BJ (cell line): ENCODE data around the gene NASP. TPM values are rescaled to one million over a fixed set of nuclear protein-coding genes. Genes with fewer than 3 reads are reported as not detected.

Experiments used
- CTCF ChIA-PET: fragments of 350-600 bp; formaldehyde crosslinking; extraction: SDS; loops from one replicate; lab custom pipeline; 2021; ENCODE audit warnings: antibody characterized with exemption, inconsistent platforms; lab: Yijun Ruan, JAX
- POLR2A ChIA-PET: fragments of 300-600 bp; sonication (Branson Sonifier 250); formaldehyde crosslinking; extraction: SDS; loops from one replicate; lab custom pipeline; 2021; ENCODE audit warnings: antibody characterized with exemption; lab: Charles Lee
- DNase-seq: peaks from one replicate; pipeline ENCODE4 v3.0.0-alpha.2; 2011; ENCODE audit warnings: low read depth
- H3K27me3 ChIP-seq: 2 replicates; pipeline ENCODE4 v1.6.0; 2011; ENCODE audit warnings: low read length; ENCODE audit not compliant: control insufficient read depth, insufficient read depth
- H3K36me3 ChIP-seq: 2 replicates; pipeline ENCODE4 v1.5.1; 2011; ENCODE audit warnings: low read length; ENCODE audit not compliant: control insufficient read depth, insufficient read depth
- H3K4me3 ChIP-seq: 2 replicates; pipeline ENCODE4 v1.5.1; 2011; ENCODE audit warnings: low read depth, mild to moderate bottlenecking, control low read depth, low read length
- CTCF ChIP-seq: IDR thresholded peaks from 2 replicates; pipeline ENCODE4 v1.5.1; 2011; ENCODE audit warnings: low read depth, mild to moderate bottlenecking, control low read depth, inconsistent platforms, low read length, moderate library complexity; ENCODE audit not compliant: insufficient read depth
- polyA plus RNA-seq: library from polyadenylated mRNA; depleted of rRNA; stranded (reverse); fragments of >200 nt; gene quantifications from 2 replicates; pipeline ENCODE4 v1.2.3, GENCODE V29; 2011

NASP gene
- polyA plus RNA-seq, 1 experiment, result 43.9 TPM

DNA sequence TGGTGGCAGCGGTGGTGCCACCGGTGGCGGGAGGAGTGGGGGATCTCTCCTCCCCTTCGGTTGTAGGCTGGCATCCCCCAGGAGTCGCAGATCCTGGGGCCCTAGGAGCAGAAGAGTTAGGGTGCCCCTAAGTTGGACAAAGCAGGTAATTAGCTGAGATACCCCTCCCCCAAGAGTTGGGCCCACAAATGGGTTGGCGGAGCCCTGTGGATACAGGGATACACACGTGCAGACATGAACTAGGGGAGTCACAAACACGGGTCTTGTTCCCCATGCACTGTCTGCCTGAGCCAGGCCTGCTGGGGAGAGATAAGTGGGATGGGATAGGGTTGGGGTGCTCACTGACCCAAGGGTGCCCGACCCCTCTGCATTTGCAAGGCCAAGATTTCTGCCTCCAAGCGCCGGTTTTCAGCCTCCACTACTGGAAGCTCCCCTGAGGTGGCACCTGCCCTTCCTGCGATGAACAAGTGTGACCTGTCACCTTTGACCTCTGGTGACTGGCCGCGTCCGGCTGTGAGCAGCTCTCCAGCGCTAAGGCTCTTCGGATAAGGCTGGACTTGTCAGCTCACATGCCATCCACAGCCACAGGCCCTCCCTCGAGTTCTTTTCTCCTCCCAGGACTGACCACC lies 38.2 kb downstream of the NASP start:
- Histone ChIP-seq H3K4me3 (no peak overlapping the region), H3K27me3 (no peaks in the 10 kb centered on the region), H3K36me3 (peaks cover 10% of the 10 kb centered on the region)
- DNase-seq, result no peak
- CTCF ChIA-PET, result interaction anchor here (1.4 kb wide), 1 partner anchor 13 kb away, joined by 3 read pairs; no protein-coding TSS in a partner anchor
- POLR2A ChIA-PET, result no interaction called here
- no peak for TF ChIP-seq CTCF

DNA sequence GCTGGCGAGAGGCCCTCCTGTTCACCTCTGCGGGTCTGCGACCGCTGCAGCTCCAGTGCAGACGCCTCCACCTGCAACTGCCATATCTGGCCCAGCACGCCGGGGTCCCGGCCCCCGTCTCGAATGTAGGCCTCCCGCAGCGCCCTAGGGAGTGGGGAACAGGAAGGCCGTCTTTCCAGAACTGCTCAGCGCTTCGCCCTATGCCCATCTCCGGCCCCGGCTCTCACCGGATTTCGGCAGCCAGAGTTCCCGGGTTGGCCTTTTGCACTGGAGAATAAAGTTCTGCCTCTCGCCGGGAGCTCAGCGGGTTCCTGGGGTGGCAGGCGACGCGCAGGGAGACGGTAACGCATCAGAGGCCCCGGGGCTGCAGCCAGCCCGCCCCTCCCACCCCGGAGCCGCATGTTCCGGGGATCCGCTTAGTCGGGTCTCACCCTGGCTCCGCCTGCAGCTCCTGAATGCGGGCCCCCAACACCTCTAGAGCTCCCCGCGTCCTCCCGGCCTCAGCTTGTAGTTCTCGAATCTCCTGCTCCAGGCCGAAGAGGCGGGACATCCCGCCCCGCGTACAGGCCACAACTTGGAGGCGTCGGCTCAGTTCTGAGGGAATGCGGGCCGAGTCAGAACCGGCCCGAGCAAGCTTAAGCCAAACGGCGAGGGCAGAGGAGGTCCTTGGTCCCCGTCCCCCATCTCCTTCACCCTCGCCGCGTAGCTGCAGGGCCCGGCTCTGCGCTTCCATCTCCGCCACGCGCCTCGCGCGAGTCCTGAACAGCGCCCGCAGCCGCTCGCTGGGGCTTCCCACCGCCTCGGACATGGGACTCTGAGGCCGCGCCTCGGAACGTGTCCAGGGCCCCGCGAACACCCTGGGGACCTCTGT lies 38.9 kb downstream of the NASP start:
- H3K27me3 ChIP-seq, result no peaks in the 10 kb centered on the region
- no peak for TF ChIP-seq CTCF
- H3K36me3 ChIP-seq, result peaks cover 7% of the 10 kb centered on the region
- no peak overlapping the region for H3K4me3 ChIP-seq
- ChIA-PET CTCF (interaction anchor here (1.4 kb wide), 1 partner anchor 14 kb away, joined by 3 read pairs; no protein-coding TSS in a partner anchor), POLR2A (no interaction called here)
- DNase-seq, result no peak

- Histone ChIP-seq H3K36me3 (peaks cover 10% of the 10 kb centered on the region), H3K27me3 (no peaks in the 10 kb centered on the region), H3K4me3 (no peak within 1 kb of the TSS)
- ChIA-PET POLR2A (no interaction called here), CTCF (interaction anchor here (0.8 to 1.0 kb wide), 2 partner anchors 10 to 27 kb away, joined by 3 to 4 read pairs; no protein-coding TSS in a partner anchor)
- DNase-seq, result no peak
- no peak for TF ChIP-seq CTCF
Measured at GRCh38 chr1:45623972-45624371, 40.1 kb downstream of the NASP start, which contains the start of gene CCDC17. CCDC17 (minus strand) TSS chr1:45624054; CDS start chr1:45623909, 145 bp downstream.

DNA sequence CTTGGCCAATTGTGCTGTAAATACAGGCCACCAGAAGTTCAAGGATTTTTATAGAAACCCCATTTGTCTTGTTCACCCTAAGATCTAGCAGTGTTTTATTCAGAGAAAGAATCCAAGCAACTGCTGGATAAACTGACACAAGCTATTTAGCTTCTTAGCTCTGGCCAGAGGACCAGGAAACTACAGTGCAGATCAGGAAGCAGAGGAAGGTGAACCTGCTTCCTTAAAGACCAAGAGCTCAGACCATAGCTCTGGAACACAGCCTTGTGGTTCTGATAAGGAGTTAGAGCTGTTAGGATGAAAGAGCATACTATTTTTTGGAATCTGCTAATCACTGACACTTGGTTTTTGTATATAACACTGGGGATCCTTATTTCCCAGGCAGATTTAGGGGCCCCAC lies 45.2 kb downstream of the NASP start:
- H3K36me3 ChIP-seq, result peaks cover 17% of the 10 kb centered on the region
- no peaks in the 10 kb centered on the region for H3K27me3 ChIP-seq
- DNase-seq, result no peak
- POLR2A ChIA-PET, result no interaction called here
- H3K4me3 ChIP-seq, result no peak overlapping the region
- TF ChIP-seq CTCF, result no peak
- CTCF ChIA-PET, result interaction anchor here (0.6 to 1.6 kb wide), 3 partner anchors 15 to 915 kb away, joined by 3 read pairs; no protein-coding TSS in a partner anchor

DNA sequence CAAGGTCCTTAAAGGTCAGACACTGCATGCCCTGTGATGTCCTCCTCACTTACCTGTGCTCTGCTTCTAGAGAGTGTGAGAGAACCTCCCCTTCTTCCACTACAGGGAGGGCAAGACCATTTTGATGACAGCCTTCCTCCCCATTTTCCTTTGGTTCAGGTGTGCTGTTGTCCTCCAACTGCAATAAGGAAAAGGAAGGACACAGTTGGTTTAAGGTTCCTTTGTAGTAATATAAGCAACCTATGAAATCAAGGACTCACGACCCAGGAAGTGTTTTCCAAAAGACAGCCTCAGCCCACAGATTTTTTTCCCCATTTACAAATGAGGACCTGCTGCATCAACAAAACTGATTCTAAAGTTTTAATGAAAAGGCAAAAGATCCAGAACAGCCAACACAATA lies 46.6 kb downstream of the NASP start:
- POLR2A ChIA-PET, result no interaction called here

More for the DNA sequence above, 46.6 kb downstream of the NASP start:
- H3K36me3 ChIP-seq, result peaks cover 19% of the 10 kb centered on the region
- no peak for DNase-seq
- H3K4me3 ChIP-seq, result no peak overlapping the region
- no peak for TF ChIP-seq CTCF
- CTCF ChIA-PET, result no interaction called here
- no peaks in the 10 kb centered on the region for H3K27me3 ChIP-seq
